ENCODE results near the gene PRUNE1.

Gene PRUNE1

DNA sequence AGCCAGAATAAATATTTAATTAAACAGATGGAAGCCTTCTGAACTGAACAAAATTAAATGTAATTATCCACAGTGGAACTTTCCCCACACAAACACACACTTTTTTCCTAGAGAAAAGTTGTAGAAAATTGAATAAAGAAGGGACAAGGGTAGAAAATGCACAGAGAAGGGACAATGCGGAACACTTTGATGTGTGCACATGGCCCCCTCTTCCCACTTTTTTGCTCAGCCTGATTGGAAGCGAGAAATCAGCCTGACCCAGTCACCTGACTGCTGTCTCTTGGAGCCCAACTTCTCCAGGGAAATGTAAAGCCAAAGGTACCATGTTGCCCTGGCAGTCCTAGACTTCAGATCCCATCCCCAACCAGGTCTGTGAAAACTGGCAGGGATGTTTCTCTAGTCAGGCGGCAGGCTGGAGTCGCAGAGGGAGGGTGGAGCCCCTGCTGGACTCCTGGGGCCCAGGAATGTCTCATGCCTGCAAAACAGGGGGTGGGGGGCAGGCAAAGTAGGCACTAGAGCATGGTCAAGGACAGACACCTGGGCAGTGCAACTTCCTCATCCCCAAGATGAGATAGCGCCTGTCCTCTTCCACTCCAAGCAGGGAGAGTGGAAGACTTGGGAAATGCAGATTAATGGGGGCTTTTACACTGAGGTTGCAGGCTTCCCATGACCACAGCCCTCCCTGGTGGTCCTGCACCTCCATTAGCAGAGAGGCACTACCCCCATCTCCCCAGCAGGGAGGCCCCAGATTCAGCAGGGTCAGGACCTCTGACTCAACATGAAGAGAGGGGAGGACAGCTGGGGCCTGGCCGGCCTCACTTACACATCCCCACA lies 36.4 kb upstream of the PRUNE1 start:
- Mint-ChIP-seq H3K27ac (ENCODE audit: low read depth) (peak overlapping the region; percentile 88), H3K9me3 (no peaks in the 10 kb centered on the region), H3K27me3 (no peaks in the 10 kb centered on the region), H3K4me1 (peaks cover 63% of the 10 kb centered on the region), H3K4me3 (peak overlapping the region; percentile 87), H3K36me3 (ENCODE audit: insufficient read depth) (peaks cover 21% of the 10 kb centered on the region)
- ATAC-seq (replicated peaks; ENCODE audit: extremely low read depth, poor library complexity, severe bottlenecking) (no peak), DNase-seq (ENCODE audit: low spot score in 2 of 2) (no peak)

DNA sequence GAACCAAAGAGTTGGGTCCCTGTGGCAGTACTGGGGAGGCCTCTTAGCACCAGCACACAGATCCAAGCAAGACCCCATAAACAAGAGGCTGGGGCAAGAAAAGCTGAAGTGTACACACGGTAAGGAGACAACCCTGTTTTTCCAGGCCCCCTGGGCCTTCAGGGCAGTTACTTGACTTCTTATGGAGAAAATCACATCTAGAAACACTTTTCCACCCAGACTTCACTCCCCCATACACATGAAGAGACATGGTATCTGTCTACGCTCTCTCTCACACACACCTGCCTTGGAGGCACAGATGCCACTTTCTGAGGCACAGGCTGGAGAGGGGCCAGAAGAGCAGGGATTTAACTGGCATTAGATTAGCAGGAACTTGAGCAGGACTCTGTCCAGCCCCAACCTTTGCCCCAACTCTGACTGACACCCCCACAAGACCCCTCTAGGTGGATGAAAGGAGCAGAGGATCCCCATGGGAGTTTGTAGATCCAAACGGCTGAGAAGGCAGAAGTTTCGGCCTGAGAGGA lies 35.8 kb upstream of the PRUNE1 start:
- no peaks in the 10 kb centered on the region for H3K9me3 Mint-ChIP-seq
- peaks cover 69% of the 10 kb centered on the region for H3K4me1 Mint-ChIP-seq
- H3K4me3 Mint-ChIP-seq: peak overlapping the region; percentile 87
- H3K36me3 Mint-ChIP-seq (ENCODE audit: insufficient read depth): peaks cover 16% of the 10 kb centered on the region
- ATAC-seq (replicated peaks; ENCODE audit: extremely low read depth, poor library complexity, severe bottlenecking) (no peak), DNase-seq (ENCODE audit: low spot score in 2 of 2) (no peak)
- no peaks in the 10 kb centered on the region for H3K27me3 Mint-ChIP-seq
- H3K27ac Mint-ChIP-seq (ENCODE audit: low read depth): peak overlapping the region; percentile 88

GRCh38 chr1:150973258-150973835 lies 34.9 kb upstream of the PRUNE1 start:
- peaks cover 14% of the 10 kb centered on the region for H3K36me3 Mint-ChIP-seq (ENCODE audit: insufficient read depth)
- no peak for DNase-seq (ENCODE audit: low spot score in 2 of 2)

DNA sequence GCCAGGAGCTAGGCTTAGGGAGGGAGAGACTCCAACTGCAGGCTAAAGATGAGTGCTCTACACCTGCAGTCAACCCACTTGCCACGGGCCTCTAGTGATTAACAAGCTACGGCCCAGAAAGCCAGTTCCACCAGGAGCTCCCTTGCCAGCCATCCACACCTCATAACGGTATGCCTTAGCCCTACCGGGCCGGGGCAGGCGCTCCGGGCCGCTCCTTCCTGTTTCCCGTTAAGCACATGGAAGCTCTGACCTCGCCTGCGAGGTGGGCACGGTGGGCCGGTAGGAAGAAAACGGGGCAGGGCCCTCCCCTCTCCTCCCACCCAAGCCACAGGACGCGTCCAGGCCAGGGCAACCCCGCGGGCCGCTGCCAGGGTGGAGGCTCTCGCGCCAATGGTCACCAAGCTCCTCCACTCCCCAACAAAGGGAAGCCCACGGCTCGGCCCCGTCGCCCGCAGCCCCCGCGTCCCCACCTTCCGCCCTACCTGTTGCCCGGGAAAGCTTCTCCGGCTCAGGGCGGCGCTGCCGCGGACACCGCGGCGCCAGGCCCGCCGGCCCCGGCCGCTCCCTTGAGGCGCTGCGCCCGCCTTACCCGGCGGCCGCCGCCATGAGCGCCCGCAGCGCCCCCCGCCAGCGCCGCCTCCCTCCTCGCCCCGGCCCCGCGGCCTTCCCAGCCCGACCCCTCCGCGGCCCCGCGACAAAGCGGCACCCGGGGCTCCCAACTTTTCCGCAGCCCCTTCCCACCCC lies 34.2 kb upstream of the PRUNE1 start:
- Mint-ChIP-seq H3K4me3 (peak overlapping the region; percentile 87), H3K27ac (ENCODE audit: low read depth) (peak overlapping the region; percentile 88), H3K27me3 (no peaks in the 10 kb centered on the region), H3K9me3 (no peaks in the 10 kb centered on the region), H3K4me1 (peaks cover 57% of the 10 kb centered on the region), H3K36me3 (ENCODE audit: insufficient read depth) (peaks cover 14% of the 10 kb centered on the region)
- DNase-seq (ENCODE audit: low spot score in 2 of 2) (peak in 1 of 2 donors; percentile 16), ATAC-seq (replicated peaks; ENCODE audit: extremely low read depth, poor library complexity, severe bottlenecking) (peak; percentile 34)

More at GRCh38 chr1:150973258-150973835, 34.9 kb upstream of the PRUNE1 start:
- Mint-ChIP-seq H3K27me3 (no peaks in the 10 kb centered on the region), H3K4me1 (peaks cover 64% of the 10 kb centered on the region), H3K9me3 (no peaks in the 10 kb centered on the region), H3K4me3 (peak overlapping the region; percentile 87), H3K27ac (ENCODE audit: low read depth) (peak overlapping the region; percentile 88)
- no peak for ATAC-seq (replicated peaks; ENCODE audit: extremely low read depth, poor library complexity, severe bottlenecking)

- Mint-ChIP-seq H3K36me3 (ENCODE audit: insufficient read depth) (peaks cover 14% of the 10 kb centered on the region), H3K27ac (ENCODE audit: low read depth) (peak within 1 kb of the TSS; percentile 88)
- peak; percentile 72 for ATAC-seq (replicated peaks; ENCODE audit: extremely low read depth, poor library complexity, severe bottlenecking)
These were observed 33.4 kb upstream of the PRUNE1 start, which contains the start of gene CERS2 for GRCh38 chr1:150974580-150975478. Gene CERS2 (minus strand): TSS chr1:150974835. CDS start chr1:150969090, 5,745 bp downstream.

GRCh38 chr1:150976401-150976821 lies 31.8 kb upstream of the PRUNE1 start:
- no peaks in the 10 kb centered on the region for H3K9me3 Mint-ChIP-seq
- no peak for DNase-seq (ENCODE audit: low spot score in 2 of 2)
- no peaks in the 10 kb centered on the region for H3K27me3 Mint-ChIP-seq
- no peak for ATAC-seq (replicated peaks; ENCODE audit: extremely low read depth, poor library complexity, severe bottlenecking)
- H3K36me3 Mint-ChIP-seq (ENCODE audit: insufficient read depth): peaks cover 11% of the 10 kb centered on the region
- H3K27ac Mint-ChIP-seq (ENCODE audit: low read depth): peak overlapping the region; percentile 78
- H3K4me1 Mint-ChIP-seq: peaks cover 42% of the 10 kb centered on the region
- H3K4me3 Mint-ChIP-seq: peak overlapping the region; percentile 87

More at GRCh38 chr1:150974580-150975478, 33.4 kb upstream of the PRUNE1 start, which contains the start of gene CERS2:
- DNase-seq (ENCODE audit: low spot score in 2 of 2): peak; percentile 58 to 65
- peaks cover 56% of the 10 kb centered on the region for H3K4me1 Mint-ChIP-seq
- no peaks in the 10 kb centered on the region for H3K9me3 Mint-ChIP-seq
- no peaks in the 10 kb centered on the region for H3K27me3 Mint-ChIP-seq
- peak within 1 kb of the TSS; percentile 87 for H3K4me3 Mint-ChIP-seq

DNA sequence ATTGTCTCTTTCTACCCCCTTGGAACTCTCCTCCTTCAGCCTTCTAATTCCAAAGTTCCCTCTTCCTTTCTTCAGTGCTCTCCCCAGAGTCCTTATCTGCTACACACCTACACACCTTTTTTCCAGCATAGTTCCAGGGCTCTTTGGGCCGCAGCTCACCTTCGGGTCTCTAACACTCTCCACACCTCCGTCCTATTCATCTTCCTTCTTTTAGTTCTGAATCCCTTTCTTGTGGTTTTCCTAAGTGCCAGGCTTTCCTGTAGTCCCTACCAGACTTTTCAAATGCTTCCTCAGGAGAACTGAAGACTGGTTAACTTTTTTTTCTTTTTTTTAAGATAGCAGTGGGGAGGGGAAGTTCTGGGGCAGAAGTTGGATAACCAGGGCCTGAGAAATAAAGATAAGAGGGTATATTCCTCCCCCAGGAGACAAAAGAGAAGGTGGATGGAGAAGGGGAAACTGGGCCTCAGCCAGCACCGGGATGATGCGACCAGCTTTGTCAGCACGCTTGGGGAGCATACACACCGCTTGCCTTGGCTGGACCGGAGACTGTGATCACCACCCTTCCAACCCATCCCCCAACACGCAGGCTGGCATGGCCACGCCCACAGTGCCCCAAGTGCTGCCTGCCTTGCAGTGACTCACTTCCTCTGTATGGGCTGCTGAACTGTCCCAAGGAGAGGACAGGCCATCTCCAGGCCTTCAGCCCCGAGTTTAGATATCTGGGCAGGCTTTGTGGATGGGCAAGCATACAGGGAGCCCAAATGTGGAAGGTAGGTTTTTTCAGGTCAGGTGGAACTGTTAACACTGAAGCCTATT lies 31.2 kb upstream of the PRUNE1 start:
- no peaks in the 10 kb centered on the region for H3K9me3 Mint-ChIP-seq
- H3K36me3 Mint-ChIP-seq (ENCODE audit: insufficient read depth): peaks cover 11% of the 10 kb centered on the region
- H3K4me3 Mint-ChIP-seq: peak overlapping the region; percentile 87
- peak; percentile 38 to 63 for DNase-seq (ENCODE audit: low spot score in 2 of 2)
- peaks cover 35% of the 10 kb centered on the region for H3K4me1 Mint-ChIP-seq
- no peaks in the 10 kb centered on the region for H3K27me3 Mint-ChIP-seq
- peak overlapping the region; percentile 78 for H3K27ac Mint-ChIP-seq (ENCODE audit: low read depth)
- peak; percentile 8 for ATAC-seq (replicated peaks; ENCODE audit: extremely low read depth, poor library complexity, severe bottlenecking)

GRCh38 chr1:150979092-150980056 lies 28.9 kb upstream of the PRUNE1 start:
- Mint-ChIP-seq H3K27ac (ENCODE audit: low read depth) (no peak overlapping the region), H3K27me3 (no peaks in the 10 kb centered on the region), H3K4me1 (peaks cover 17% of the 10 kb centered on the region), H3K4me3 (peak overlapping the region; percentile 11), H3K36me3 (ENCODE audit: insufficient read depth) (peaks cover 5% of the 10 kb centered on the region), H3K9me3 (no peaks in the 10 kb centered on the region)
- peak; percentile 84 to 89 for DNase-seq (ENCODE audit: low spot score in 2 of 2)
- ATAC-seq (replicated peaks; ENCODE audit: extremely low read depth, poor library complexity, severe bottlenecking): peak; percentile 30

- H3K4me1 Mint-ChIP-seq: peaks cover 16% of the 10 kb centered on the region
- no peak overlapping the region for H3K4me3 Mint-ChIP-seq
- H3K9me3 Mint-ChIP-seq: no peaks in the 10 kb centered on the region
- no peak overlapping the region for H3K27ac Mint-ChIP-seq (ENCODE audit: low read depth)
- no peak for ATAC-seq (replicated peaks; ENCODE audit: extremely low read depth, poor library complexity, severe bottlenecking)
- no peak for DNase-seq (ENCODE audit: low spot score in 2 of 2)
- H3K36me3 Mint-ChIP-seq (ENCODE audit: insufficient read depth): no peaks in the 10 kb centered on the region
- no peaks in the 10 kb centered on the region for H3K27me3 Mint-ChIP-seq
These were observed 27.0 kb upstream of the PRUNE1 start for GRCh38 chr1:150981177-150981804.
